ENCODE results near the gene MRC1.

DNA sequence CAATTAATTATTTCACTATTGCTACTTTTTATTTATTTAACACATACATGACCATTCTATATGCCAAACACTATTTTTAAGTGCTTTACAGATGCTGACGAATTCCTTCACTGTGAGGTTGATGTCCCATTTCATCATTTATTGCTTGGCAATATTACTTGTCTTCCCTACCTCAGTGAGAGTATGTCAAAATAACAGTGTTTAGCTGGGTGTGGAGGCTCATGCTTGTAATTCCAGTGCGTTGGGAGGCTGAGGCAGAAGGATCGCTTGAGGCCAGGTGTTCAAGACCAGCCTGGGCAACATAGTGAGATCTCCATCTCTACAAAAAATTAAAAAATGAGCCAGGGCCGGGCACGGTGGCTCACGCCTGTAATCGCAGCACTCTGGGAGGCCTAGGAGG, 19.8 kb upstream of the MRC1 start:
- no peak for TF ChIP-seq EZH2 (IDR thresholded peaks at IDR 0.05; ENCODE audit: borderline replicate concordance, low read depth, low read length, severe bottlenecking)
- TF ChIP-seq, protein P1, sequence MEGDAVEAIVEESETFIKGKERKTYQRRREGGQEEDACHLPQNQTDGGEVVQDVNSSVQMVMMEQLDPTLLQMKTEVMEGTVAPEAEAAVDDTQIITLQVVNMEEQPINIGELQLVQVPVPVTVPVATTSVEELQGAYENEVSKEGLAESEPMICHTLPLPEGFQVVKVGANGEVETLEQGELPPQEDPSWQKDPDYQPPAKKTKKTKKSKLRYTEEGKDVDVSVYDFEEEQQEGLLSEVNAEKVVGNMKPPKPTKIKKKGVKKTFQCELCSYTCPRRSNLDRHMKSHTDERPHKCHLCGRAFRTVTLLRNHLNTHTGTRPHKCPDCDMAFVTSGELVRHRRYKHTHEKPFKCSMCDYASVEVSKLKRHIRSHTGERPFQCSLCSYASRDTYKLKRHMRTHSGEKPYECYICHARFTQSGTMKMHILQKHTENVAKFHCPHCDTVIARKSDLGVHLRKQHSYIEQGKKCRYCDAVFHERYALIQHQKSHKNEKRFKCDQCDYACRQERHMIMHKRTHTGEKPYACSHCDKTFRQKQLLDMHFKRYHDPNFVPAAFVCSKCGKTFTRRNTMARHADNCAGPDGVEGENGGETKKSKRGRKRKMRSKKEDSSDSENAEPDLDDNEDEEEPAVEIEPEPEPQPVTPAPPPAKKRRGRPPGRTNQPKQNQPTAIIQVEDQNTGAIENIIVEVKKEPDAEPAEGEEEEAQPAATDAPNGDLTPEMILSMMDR (IDR thresholded peaks at IDR 0.05; ENCODE audit: borderline replicate concordance, extremely low read depth, low read length, poor library complexity, severe bottlenecking): no peak
